HCT116 (cell line): Measurements from ENCODE around the gene OR2S2.
A peak's percentile ranks its signal among the peaks of the same experiment; 100 is the strongest.

Experiments
- CTCF ChIP-seq, 3 experiments: fragments of 200-600 bp in 1 of 3; sonication (generic) in 1 of 3; IDR thresholded peaks in 2 of 3; conservative IDR thresholded peaks in 1 of 3; 2 replicates each; pipeline ENCODE4 v1.5.1; 2012 to 2017; ENCODE audit warnings: low read depth in 2 of 3, low read length in 2 of 3, antibody characterized with exemption in 1 of 3, borderline replicate concordance in 1 of 3, control low read depth in 1 of 3, mild to moderate bottlenecking in 1 of 3, mixed read lengths in 1 of 3, mixed run types in 1 of 3, moderate library complexity in 1 of 3; ENCODE audit not compliant: insufficient read depth in 1 of 3
- EGR1 ChIP-seq: IDR thresholded peaks from 2 replicates; pipeline ENCODE4 v1.6.1; 2012; ENCODE audit warnings: low read depth
- EZH2 ChIP-seq: fragments of 200-600 bp; sonication (generic); IDR thresholded peaks from 2 replicates; pipeline ENCODE4 v1.6.1; 2017; ENCODE audit warnings: antibody characterized with exemption, mixed run types
- EZH2phosphoT487 ChIP-seq: fragments of 200-600 bp; IDR thresholded peaks from 2 replicates; pipeline ENCODE4 v1.6.1; 2018; ENCODE audit warnings: antibody characterized with exemption, borderline replicate concordance
- POLR2A ChIP-seq: IDR thresholded peaks from 2 replicates; pipeline ENCODE4 v1.7.0; 2011; ENCODE audit warnings: borderline replicate concordance; ENCODE audit not compliant: insufficient read depth, insufficient read length; ENCODE audit errors: extremely low read depth
- POLR2AphosphoS5 ChIP-seq: IDR thresholded peaks from 2 replicates; pipeline ENCODE4 v1.6.1; 2011; ENCODE audit warnings: mild to moderate bottlenecking, low read depth, low read length, moderate library complexity
- RAD21 ChIP-seq: IDR thresholded peaks from 2 replicates; pipeline ENCODE4 v1.6.1; 2012; ENCODE audit warnings: low read depth, mild to moderate bottlenecking
- YY1 ChIP-seq: IDR thresholded peaks from 2 replicates; pipeline ENCODE4 v1.6.1; 2011; ENCODE audit warnings: low read length, low read depth, moderate library complexity, mild to moderate bottlenecking; ENCODE audit not compliant: insufficient replicate concordance; ENCODE audit errors: extremely low read depth
- ZFX ChIP-seq: fragments of 450-650 bp; IDR thresholded peaks from 2 replicates; pipeline ENCODE4 v1.6.1; 2017
- TF ChIP-seq, protein P1 (sequence below): IDR thresholded peaks from 2 replicates; pipeline ENCODE4 v1.6.1; 2012
- TF ChIP-seq, protein P2 (sequence below): IDR thresholded peaks from 2 replicates; pipeline ENCODE4 v1.6.1; 2012; ENCODE audit warnings: low read depth
- TF ChIP-seq, protein P3 (sequence below): IDR thresholded peaks from 2 replicates; pipeline ENCODE4 v1.6.1; 2012

DNA sequence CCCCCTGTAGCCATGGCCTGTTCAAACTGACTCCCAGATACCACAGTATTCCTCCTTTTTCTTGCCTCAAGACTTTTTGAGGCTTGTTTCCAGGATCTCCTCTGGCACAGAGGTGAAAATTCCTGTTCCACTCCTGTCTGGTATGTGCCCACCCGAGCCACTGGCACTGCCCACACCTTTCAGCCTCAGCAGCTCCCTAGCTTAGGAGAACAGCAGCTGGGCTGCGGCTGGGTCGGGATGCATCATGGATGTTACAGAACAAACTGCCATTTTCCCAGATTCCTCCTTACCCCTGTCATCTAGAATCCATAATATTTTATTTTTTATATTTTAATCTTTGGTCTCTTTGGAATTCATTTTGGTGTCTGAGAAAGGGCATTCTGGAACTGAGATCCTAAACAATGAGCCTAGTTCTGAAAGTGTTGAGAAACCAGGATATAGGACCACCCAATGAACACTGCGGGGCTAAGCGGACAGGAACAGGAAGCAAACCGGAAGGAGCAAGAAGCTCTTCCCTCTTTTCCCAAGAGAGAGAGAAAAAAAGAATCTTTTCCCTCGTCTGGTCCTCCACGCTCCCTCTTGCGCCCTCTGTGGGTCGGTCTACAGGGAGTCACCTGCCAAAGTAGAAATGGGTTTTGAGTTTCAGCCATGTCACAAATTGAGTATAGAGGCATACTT is 12.5 kb downstream of the OR2S2 start:
- TF ChIP-seq CTCF (IDR thresholded peaks at IDR 0.05 in 2 of 3, conservative IDR thresholded peaks at IDR 0.05 in 1 of 3; ENCODE audit: borderline replicate concordance in 1 of 3, insufficient read depth in 1 of 3, low read depth in 2 of 3, low read length in 2 of 3) (peak; percentile 84 to 96 (median 88)), EZH2 (no peak), POLR2AphosphoS5 (peak; percentile 68), EZH2phosphoT487 (no peak), ZFX (no peak), POLR2A (peak; percentile 20), YY1 (peak; percentile 84), RAD21 (peak; percentile 63), EGR1 (no peak)
- TF ChIP-seq, protein P1, sequence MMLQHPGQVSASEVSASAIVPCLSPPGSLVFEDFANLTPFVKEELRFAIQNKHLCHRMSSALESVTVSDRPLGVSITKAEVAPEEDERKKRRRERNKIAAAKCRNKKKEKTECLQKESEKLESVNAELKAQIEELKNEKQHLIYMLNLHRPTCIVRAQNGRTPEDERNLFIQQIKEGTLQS, result no peak
- TF ChIP-seq, protein P2, sequence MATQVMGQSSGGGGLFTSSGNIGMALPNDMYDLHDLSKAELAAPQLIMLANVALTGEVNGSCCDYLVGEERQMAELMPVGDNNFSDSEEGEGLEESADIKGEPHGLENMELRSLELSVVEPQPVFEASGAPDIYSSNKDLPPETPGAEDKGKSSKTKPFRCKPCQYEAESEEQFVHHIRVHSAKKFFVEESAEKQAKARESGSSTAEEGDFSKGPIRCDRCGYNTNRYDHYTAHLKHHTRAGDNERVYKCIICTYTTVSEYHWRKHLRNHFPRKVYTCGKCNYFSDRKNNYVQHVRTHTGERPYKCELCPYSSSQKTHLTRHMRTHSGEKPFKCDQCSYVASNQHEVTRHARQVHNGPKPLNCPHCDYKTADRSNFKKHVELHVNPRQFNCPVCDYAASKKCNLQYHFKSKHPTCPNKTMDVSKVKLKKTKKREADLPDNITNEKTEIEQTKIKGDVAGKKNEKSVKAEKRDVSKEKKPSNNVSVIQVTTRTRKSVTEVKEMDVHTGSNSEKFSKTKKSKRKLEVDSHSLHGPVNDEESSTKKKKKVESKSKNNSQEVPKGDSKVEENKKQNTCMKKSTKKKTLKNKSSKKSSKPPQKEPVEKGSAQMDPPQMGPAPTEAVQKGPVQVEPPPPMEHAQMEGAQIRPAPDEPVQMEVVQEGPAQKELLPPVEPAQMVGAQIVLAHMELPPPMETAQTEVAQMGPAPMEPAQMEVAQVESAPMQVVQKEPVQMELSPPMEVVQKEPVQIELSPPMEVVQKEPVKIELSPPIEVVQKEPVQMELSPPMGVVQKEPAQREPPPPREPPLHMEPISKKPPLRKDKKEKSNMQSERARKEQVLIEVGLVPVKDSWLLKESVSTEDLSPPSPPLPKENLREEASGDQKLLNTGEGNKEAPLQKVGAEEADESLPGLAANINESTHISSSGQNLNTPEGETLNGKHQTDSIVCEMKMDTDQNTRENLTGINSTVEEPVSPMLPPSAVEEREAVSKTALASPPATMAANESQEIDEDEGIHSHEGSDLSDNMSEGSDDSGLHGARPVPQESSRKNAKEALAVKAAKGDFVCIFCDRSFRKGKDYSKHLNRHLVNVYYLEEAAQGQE, result no peak
- TF ChIP-seq, protein P3, sequence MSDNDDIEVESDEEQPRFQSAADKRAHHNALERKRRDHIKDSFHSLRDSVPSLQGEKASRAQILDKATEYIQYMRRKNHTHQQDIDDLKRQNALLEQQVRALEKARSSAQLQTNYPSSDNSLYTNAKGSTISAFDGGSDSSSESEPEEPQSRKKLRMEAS, result peak; percentile 64; the same call in 1 of the 2 replicates
